Neutrophil (primary cell): Measurements from ENCODE around the gene L2HGDH.

Experiments
- H3K27ac ChIP-seq: fragments of 200-600 bp; sonication (generic); 2 replicates; pipeline ENCODE4 v1.5.1; 2016; ENCODE audit warnings: mild to moderate bottlenecking, moderate library complexity
- H3K27me3 ChIP-seq: fragments of 200-600 bp; sonication (generic); 2 replicates; pipeline ENCODE4 v1.6.0; 2016; ENCODE audit warnings: mild to moderate bottlenecking
- H3K36me3 ChIP-seq: fragments of 200-600 bp; sonication (generic); 2 replicates; pipeline ENCODE4 v1.5.1; 2017
- H3K4me1 ChIP-seq, 2 experiments: fragments of 200-600 bp in 1 of 2; sonication (generic) in 1 of 2; 1 replicate in 1 of 2; 2 replicates in 1 of 2; pipeline versions ENCODE4 v1.5.1 to v1.6.1; 2013 to 2016; ENCODE audit warnings: low read depth in 1 of 2, low read length in 1 of 2, mild to moderate bottlenecking in 1 of 2, moderate library complexity in 1 of 2; ENCODE audit not compliant: control insufficient read depth in 1 of 2, insufficient read depth in 1 of 2
- H3K4me3 ChIP-seq, 2 experiments: fragments of 200-600 bp in 1 of 2; sonication (generic) in 1 of 2; 1 replicate in 1 of 2; 2 replicates in 1 of 2; pipeline ENCODE4 v1.5.1; 2013 to 2016; ENCODE audit warnings: low read depth in 1 of 2, low read length in 1 of 2, mild to moderate bottlenecking in 1 of 2, moderate library complexity in 1 of 2
- H3K9me3 ChIP-seq: fragments of 200-600 bp; sonication (generic); 2 replicates; pipeline ENCODE4 v1.5.1; 2016
- CTCF ChIP-seq: fragments of 200-600 bp; sonication (generic); IDR thresholded peaks from 2 replicates; pipeline ENCODE4 v1.5.1; 2016; ENCODE audit warnings: antibody characterized with exemption

Gene L2HGDH

DNA sequence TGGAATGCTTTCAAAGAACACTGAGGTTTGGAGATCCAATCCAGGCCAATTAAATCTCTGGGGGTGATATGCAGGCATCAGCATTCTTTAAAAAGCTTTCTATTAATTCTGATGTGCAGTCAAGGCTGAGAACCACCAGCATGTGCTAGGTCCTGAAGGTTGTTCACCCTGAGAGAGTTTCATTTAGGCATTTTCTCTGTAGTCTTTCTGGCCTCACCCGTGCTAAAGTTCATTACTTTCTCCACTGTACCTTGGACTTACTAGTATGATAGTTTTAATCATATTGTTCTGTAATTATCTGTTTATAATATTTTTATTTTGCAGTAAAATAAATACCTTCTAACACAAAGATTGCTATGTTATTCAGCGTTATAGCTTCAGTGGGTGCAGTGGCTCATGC lies 113.5 kb downstream of the L2HGDH start:
- no peak overlapping the region for H3K4me3 ChIP-seq
- no peaks in the 10 kb centered on the region for H3K9me3 ChIP-seq
- H3K27ac ChIP-seq: no peak overlapping the region
- no peaks in the 10 kb centered on the region for H3K27me3 ChIP-seq
- H3K4me1 ChIP-seq: no peaks in the 10 kb centered on the region
- peaks cover 84% of the 10 kb centered on the region for H3K36me3 ChIP-seq
- no peak for TF ChIP-seq CTCF

DNA sequence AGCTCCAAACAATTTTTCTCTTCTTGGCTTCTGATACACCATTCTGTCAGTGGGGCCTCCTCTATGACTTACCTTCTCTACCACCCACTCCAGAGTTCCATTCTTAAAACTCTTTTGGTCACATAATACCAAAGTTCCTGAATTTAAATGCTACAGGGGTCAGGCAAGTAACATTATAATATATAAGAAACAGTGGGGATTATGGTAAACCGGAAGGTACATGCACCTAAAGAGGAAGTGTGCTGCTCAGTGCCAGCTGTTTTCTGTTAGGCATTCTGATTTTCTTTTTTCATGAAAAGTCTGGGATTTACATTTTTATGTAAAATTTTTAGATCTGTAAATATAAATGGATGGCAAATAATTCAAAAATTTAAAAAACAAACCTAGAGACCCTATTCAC lies 120.5 kb downstream of the L2HGDH start:
- no peak for TF ChIP-seq CTCF
- H3K9me3 ChIP-seq: no peaks in the 10 kb centered on the region
- H3K4me1 ChIP-seq: no peaks in the 10 kb centered on the region
- H3K27me3 ChIP-seq: no peaks in the 10 kb centered on the region
- no peak overlapping the region for H3K4me3 ChIP-seq
- H3K27ac ChIP-seq: no peak overlapping the region
- H3K36me3 ChIP-seq: peaks cover 61% of the 10 kb centered on the region
